Loucy (cell line): Measurements from ENCODE around the gene POLR2I.

ENCODE experiments used
- H2AFZ ChIP-seq: fragments of 200-600 bp; sonication (generic); 2 replicates; pipeline ENCODE4 v1.6.0; 2016; ENCODE audit warnings: antibody characterized with exemption, mild to moderate bottlenecking, low read length, moderate library complexity
- H3F3A ChIP-seq: fragments of 200-600 bp; 2 replicates; pipeline ENCODE4 v1.6.0; 2016; ENCODE audit warnings: antibody characterized with exemption, low read depth, mild to moderate bottlenecking
- H3K27me3 ChIP-seq: fragments of 200-600 bp; sonication (generic); 2 replicates; pipeline ENCODE4 v1.6.1; 2014; ENCODE audit warnings: low read length, mild to moderate bottlenecking; ENCODE audit not compliant: insufficient read depth, poor library complexity, severe bottlenecking
- H3K36me3 ChIP-seq: fragments of 200-600 bp; sonication (generic); 2 replicates; pipeline ENCODE4 v1.6.1; 2016; ENCODE audit warnings: low read length; ENCODE audit not compliant: insufficient read depth
- H3K4me1 ChIP-seq: fragments of 200-600 bp; sonication (generic); 2 replicates; pipeline ENCODE4 v1.5.1; 2014; ENCODE audit warnings: low read length, mild to moderate bottlenecking; ENCODE audit not compliant: insufficient read depth, poor library complexity, severe bottlenecking
- H3K4me2 ChIP-seq: fragments of 200-600 bp; sonication (generic); 2 replicates; pipeline ENCODE4 v1.6.0; 2014; ENCODE audit warnings: antibody characterized with exemption, low read length, low read depth, mild to moderate bottlenecking; ENCODE audit not compliant: poor library complexity, severe bottlenecking
- H3K4me3 ChIP-seq: fragments of 200-600 bp; sonication (generic); 2 replicates; pipeline ENCODE4 v1.5.1; 2014; ENCODE audit warnings: low read length, mild to moderate bottlenecking, mixed read lengths; ENCODE audit not compliant: poor library complexity, severe bottlenecking
- H3K79me2 ChIP-seq: fragments of 200-600 bp; sonication (generic); 2 replicates; pipeline ENCODE4 v1.6.1; 2014; ENCODE audit warnings: low read length; ENCODE audit not compliant: insufficient read depth
- H3K9ac ChIP-seq: fragments of 200-600 bp; sonication (generic); 2 replicates; pipeline ENCODE4 v1.6.0; 2014; ENCODE audit warnings: mild to moderate bottlenecking, low read depth, low read length, moderate library complexity; ENCODE audit not compliant: poor library complexity, severe bottlenecking
- H3K9me2 ChIP-seq: fragments of 200-600 bp; sonication (generic); replicated peaks from 2 replicates; pipeline ENCODE4 v1.6.1; 2016; ENCODE audit warnings: low read depth, low read length, mixed read lengths
- H3K9me3 ChIP-seq: fragments of 200-600 bp; sonication (generic); 2 replicates; pipeline ENCODE4 v1.6.1; 2014; ENCODE audit warnings: mild to moderate bottlenecking, antibody characterized with exemption, low read length, low read depth; ENCODE audit not compliant: insufficient read depth
- H4K20me1 ChIP-seq: fragments of 200-600 bp; sonication (generic); 2 replicates; pipeline ENCODE4 v1.6.0; 2014; ENCODE audit warnings: antibody characterized with exemption, low read length, mild to moderate bottlenecking; ENCODE audit not compliant: insufficient read depth, poor library complexity, severe bottlenecking
- EZH2phosphoT487 ChIP-seq: fragments of 200-600 bp; IDR thresholded peaks from 2 replicates; pipeline ENCODE4 v1.6.1; 2018; ENCODE audit warnings: antibody characterized with exemption, mild to moderate bottlenecking, moderate library complexity, borderline replicate concordance
- TF ChIP-seq, protein P1 (sequence below): fragments of 200-600 bp; sonication (generic); conservative IDR thresholded peaks from 2 replicates; pipeline ENCODE4 v1.5.1; 2014; ENCODE audit warnings: mild to moderate bottlenecking, antibody characterized with exemption, low read length

Gene POLR2I

DNA sequence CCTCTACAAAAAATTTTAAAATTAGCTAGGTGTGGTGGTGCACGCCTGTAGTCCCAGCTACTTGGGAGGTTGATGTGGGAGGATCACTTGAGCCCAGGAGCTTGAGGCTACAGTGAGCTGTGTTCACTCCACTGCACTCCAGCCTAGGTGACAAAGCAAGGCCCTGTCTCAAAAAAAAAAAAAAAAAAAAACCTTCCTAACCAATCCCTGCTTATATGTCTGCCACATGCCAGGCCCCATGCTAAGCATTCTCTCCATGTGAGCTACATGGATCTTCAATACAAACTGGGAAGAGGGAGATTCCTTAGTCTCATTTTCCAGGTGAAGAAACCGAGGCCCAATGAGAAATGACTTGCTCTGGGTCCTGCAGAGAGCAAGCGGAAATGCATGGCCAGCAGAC lies 6.0 kb downstream of the POLR2I start:
- H3K9ac ChIP-seq, result no peak overlapping the region
- H3K4me2 ChIP-seq, result no peak overlapping the region

DNA sequence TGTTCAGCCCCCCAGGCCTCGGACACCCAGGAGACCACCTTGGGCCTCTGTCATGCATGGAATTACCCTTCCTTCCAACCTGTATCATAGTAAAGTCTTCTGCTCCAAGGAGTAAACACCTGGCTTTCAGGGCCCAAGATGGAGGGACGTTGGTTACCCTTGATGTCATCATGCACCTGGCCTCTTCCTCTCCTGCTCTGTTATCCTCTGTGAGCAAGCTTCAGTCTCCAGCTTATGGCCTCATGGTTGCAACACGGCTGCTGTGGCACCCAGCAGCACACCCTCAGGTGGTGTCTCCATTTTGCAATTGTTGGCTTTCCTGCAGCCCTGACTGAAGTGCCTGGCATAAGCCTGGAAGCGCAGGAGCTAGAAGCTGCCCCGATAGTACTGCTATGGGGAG lies 7.7 kb downstream of the POLR2I start:
- no peaks in the 10 kb centered on the region for H3K79me2 ChIP-seq
- H3K36me3 ChIP-seq, result peaks cover 32% of the 10 kb centered on the region; the same call in 1 of the 2 replicates
- no peaks in the 10 kb centered on the region for H3K27me3 ChIP-seq
- no peak overlapping the region for H3K9ac ChIP-seq
- no peak for TF ChIP-seq EZH2phosphoT487
- TF ChIP-seq, protein P1, sequence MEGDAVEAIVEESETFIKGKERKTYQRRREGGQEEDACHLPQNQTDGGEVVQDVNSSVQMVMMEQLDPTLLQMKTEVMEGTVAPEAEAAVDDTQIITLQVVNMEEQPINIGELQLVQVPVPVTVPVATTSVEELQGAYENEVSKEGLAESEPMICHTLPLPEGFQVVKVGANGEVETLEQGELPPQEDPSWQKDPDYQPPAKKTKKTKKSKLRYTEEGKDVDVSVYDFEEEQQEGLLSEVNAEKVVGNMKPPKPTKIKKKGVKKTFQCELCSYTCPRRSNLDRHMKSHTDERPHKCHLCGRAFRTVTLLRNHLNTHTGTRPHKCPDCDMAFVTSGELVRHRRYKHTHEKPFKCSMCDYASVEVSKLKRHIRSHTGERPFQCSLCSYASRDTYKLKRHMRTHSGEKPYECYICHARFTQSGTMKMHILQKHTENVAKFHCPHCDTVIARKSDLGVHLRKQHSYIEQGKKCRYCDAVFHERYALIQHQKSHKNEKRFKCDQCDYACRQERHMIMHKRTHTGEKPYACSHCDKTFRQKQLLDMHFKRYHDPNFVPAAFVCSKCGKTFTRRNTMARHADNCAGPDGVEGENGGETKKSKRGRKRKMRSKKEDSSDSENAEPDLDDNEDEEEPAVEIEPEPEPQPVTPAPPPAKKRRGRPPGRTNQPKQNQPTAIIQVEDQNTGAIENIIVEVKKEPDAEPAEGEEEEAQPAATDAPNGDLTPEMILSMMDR, result no peak
- H3K9me2 ChIP-seq, result no peaks in the 10 kb centered on the region
- no peak overlapping the region for H2AFZ ChIP-seq
- no peaks in the 10 kb centered on the region for H3K4me1 ChIP-seq
- H3K4me3 ChIP-seq, result no peak overlapping the region
- no peaks in the 10 kb centered on the region for H4K20me1 ChIP-seq
- H3K4me2 ChIP-seq, result no peak overlapping the region
- no peaks in the 10 kb centered on the region for H3F3A ChIP-seq
- no peaks in the 10 kb centered on the region for H3K9me3 ChIP-seq

More for the DNA sequence above, 6.0 kb downstream of the POLR2I start:
- Histone ChIP-seq H4K20me1 (peaks cover 1% of the 10 kb centered on the region), H3K4me1 (peaks cover 4% of the 10 kb centered on the region), H3K9me2 (no peaks in the 10 kb centered on the region), H3K36me3 (peaks cover 17% of the 10 kb centered on the region; the same call in 1 of the 2 replicates), H3K9me3 (no peaks in the 10 kb centered on the region), H3F3A (no peaks in the 10 kb centered on the region), H2AFZ (no peak overlapping the region), H3K27me3 (no peaks in the 10 kb centered on the region), H3K79me2 (peaks cover 12% of the 10 kb centered on the region), H3K4me3 (no peak overlapping the region)
- TF ChIP-seq EZH2phosphoT487, result no peak
- TF ChIP-seq, protein P1, result no peak

DNA sequence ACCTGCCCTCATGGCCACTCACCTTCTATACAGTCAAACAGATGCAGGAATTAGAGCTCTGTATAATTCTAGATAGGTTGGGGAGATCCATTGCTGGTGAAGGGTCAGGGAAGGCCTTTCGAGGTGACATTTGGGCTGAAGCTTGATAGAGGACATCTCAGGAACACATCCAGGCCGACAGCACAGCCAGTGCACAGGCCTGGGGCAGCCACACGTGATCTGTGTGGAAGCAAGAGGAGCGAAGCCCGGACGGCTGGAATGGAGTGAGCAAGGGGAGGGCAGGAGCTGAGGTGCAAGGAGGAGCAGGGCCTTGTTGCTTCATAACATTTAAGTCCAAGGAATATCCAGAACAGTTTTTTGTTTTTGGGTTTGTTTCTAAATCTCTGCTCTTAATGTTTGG lies 8.2 kb downstream of the POLR2I start:
- H3K27me3 ChIP-seq, result no peaks in the 10 kb centered on the region
- H4K20me1 ChIP-seq, result no peaks in the 10 kb centered on the region
- H3K79me2 ChIP-seq, result no peaks in the 10 kb centered on the region
- no peaks in the 10 kb centered on the region for H3F3A ChIP-seq
- H3K9me3 ChIP-seq, result no peaks in the 10 kb centered on the region
- peaks cover 37% of the 10 kb centered on the region; the same call in 1 of the 2 replicates for H3K36me3 ChIP-seq
- H3K9ac ChIP-seq, result no peak overlapping the region
- no peak overlapping the region for H3K4me3 ChIP-seq
- no peak overlapping the region for H3K4me2 ChIP-seq
- no peak for TF ChIP-seq EZH2phosphoT487
- TF ChIP-seq, protein P1, result no peak
- H3K9me2 ChIP-seq, result no peaks in the 10 kb centered on the region
- H3K4me1 ChIP-seq, result no peaks in the 10 kb centered on the region
- H2AFZ ChIP-seq, result no peak overlapping the region
